ENCODE measurements around the gene SPRED3. TPM values are rescaled to one million over a fixed set of nuclear protein-coding genes. Genes with fewer than 3 reads are reported as not detected.
A peak's percentile ranks its signal among the peaks of the same experiment; 100 is the strongest.
"Not testable (repeated sequence)": the region's sequence is repeated elsewhere in the genome, so short reads cannot be mapped to it uniquely, and the experiment has no call there.

SPRED3 gene
- total and polyA plus RNA-seq, 3 experiments from 2014 or later: 0.33 to 0.66 TPM; not detected in 1

- no peak overlapping the region for H3K27ac ChIP-seq (ENCODE audit: low read depth, low read length)
- Mint-ChIP-seq H3K27ac (no peak overlapping the region), H3K9me3 (no peaks in the 10 kb centered on the region), H3K27me3 (peaks cover 0 to 4% of the 10 kb centered on the region in 2 donors), H3K4me3 (peak overlapping the region in 6 of 7 donors; percentile 61 to 92 (median 86)), H3K36me3 (peaks cover 0 to 28% (median 8%) of the 10 kb centered on the region in 3 donors), H3K4me1 (peaks cover 13 to 27% (median 20%) of the 10 kb centered on the region in 3 donors)
- ChIA-PET POLR2A (no interaction called here), CTCF (interaction anchor here (2.5 to 3.7 kb wide), 3 partner anchors 10 to 524 kb away, joined by 19 to 51 read pairs (median 23); partner anchors contain the start of genes MRPS12 and SARS2)
- H3K9me3 ChIP-seq (ENCODE audit: low read length): no peaks in the 10 kb centered on the region
- H3K27me3 ChIP-seq (ENCODE audit: insufficient read depth, low read length, poor library complexity, severe bottlenecking): no peaks in the 10 kb centered on the region
- H3K4me1 ChIP-seq (ENCODE audit: insufficient read depth, low read length): peaks cover 10% of the 10 kb centered on the region
- DNase-seq: no peak
- peaks cover 18% of the 10 kb centered on the region for H3K36me3 ChIP-seq (ENCODE audit: insufficient read depth, low read length)
- H3K4me3 ChIP-seq (ENCODE audit: low read length): no peak overlapping the region
Observed at GRCh38 chr19:38404858-38405257, 16.4 kb downstream of the SPRED3 start.

DNA sequence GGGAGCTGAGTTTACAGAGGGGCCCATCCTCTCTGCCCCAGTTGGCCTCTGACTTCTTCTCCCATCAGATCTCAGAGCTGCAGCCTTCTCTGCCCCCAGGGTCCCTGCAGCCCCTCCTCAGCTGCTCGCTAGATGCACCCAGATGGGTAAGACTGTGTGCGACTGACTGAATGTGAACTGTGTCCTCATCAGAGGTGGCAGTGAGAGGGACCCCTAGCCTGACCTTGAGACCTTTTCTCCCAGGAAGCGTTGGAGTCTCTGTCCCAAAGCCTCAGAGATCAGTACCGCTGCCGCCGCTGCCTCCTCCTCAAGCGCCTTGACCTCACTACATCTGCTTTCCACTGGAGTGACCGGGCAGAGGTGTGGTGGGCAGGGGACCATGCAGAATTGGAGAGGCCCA, 16.8 kb downstream of the SPRED3 start:
- H3K36me3 ChIP-seq (ENCODE audit: insufficient read depth, low read length): peaks cover 18% of the 10 kb centered on the region
- H3K27me3 Mint-ChIP-seq: peaks cover 0 to 2% of the 10 kb centered on the region in 2 donors

DNA sequence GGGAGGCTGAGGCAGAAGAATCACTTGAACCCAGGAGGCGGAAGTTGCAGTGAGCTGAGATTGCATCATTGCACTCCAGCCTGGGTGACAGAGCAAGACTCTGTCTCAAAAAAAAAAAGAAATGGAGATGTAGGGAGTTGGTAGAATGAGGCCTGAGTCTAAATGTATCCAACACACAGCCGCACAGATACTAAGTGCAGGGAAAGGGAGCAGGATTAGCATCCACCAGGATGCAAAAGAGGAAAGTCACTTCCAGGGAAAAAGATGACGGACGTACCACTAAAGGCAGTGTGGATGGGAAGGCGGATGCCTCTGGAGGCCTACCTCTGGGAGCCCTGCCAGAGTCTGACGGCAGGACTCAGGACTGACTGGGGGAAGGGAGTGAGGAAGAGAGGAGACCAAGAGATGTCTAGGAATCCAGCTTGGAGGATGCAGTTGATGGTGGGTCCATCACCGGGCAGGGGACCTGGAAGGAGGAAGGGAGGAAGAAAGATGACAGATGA, 21.2 kb downstream of the SPRED3 start:
- Mint-ChIP-seq H3K4me3 (no peak overlapping the region), H3K27ac (peak overlapping the region in 2 of 8 donors; percentile 62 to 81), H3K9me3 (no peaks in the 10 kb centered on the region), H3K27me3 (no peaks in the 10 kb centered on the region), H3K4me1 (peaks cover 6 to 7% (median 7%) of the 10 kb centered on the region in 3 donors), H3K36me3 (peaks cover 0 to 25% (median 8%) of the 10 kb centered on the region in 3 donors)
- H3K4me1 ChIP-seq (ENCODE audit: insufficient read depth, low read length): no peaks in the 10 kb centered on the region
- H3K4me3 ChIP-seq (ENCODE audit: low read length): no peak overlapping the region
- H3K9me3 ChIP-seq (ENCODE audit: low read length): no peaks in the 10 kb centered on the region
- H3K27me3 ChIP-seq (ENCODE audit: insufficient read depth, low read length, poor library complexity, severe bottlenecking): no peaks in the 10 kb centered on the region
- H3K27ac ChIP-seq (ENCODE audit: low read depth, low read length): no peak overlapping the region
- no peak for DNase-seq
- POLR2A ChIA-PET: no interaction called here
- CTCF ChIA-PET: no interaction called here
- H3K36me3 ChIP-seq (ENCODE audit: insufficient read depth, low read length): peaks cover 16% of the 10 kb centered on the region

More for the DNA sequence above, 16.8 kb downstream of the SPRED3 start:
- Mint-ChIP-seq H3K9me3 (no peaks in the 10 kb centered on the region), H3K36me3 (peaks cover 0 to 28% (median 8%) of the 10 kb centered on the region in 3 donors), H3K4me1 (peaks cover 13 to 27% (median 20%) of the 10 kb centered on the region in 3 donors), H3K4me3 (peak overlapping the region in 6 of 7 donors; percentile 29 to 83 (median 54)), H3K27ac (peak overlapping the region in 2 of 8 donors; percentile 26 to 58)
- Histone ChIP-seq H3K27me3 (ENCODE audit: insufficient read depth, low read length, poor library complexity, severe bottlenecking) (no peaks in the 10 kb centered on the region), H3K4me3 (ENCODE audit: low read length) (no peak overlapping the region), H3K4me1 (ENCODE audit: insufficient read depth, low read length) (peaks cover 10% of the 10 kb centered on the region), H3K27ac (ENCODE audit: low read depth, low read length) (no peak overlapping the region), H3K9me3 (ENCODE audit: low read length) (no peaks in the 10 kb centered on the region)
- CTCF ChIA-PET: interaction anchor here (2.9 to 3.7 kb wide), 2 partner anchors 11 to 524 kb away, joined by 19 to 51 read pairs; partner anchors contain the start of genes MRPS12 and SARS2
- POLR2A ChIA-PET: no interaction called here
- DNase-seq: no peak

- DNase-seq; H3K9me3 ChIP-seq (ENCODE audit: low read length); H3K27me3 ChIP-seq (ENCODE audit: insufficient read depth, low read length, poor library complexity, severe bottlenecking); POLR2A ChIA-PET; H3K4me1 Mint-ChIP-seq; H3K4me3 Mint-ChIP-seq; H3K4me3 ChIP-seq (ENCODE audit: low read length); H3K4me1 ChIP-seq (ENCODE audit: insufficient read depth, low read length); H3K27me3 Mint-ChIP-seq; H3K27ac ChIP-seq (ENCODE audit: low read depth, low read length); H3K36me3 ChIP-seq (ENCODE audit: insufficient read depth, low read length); H3K9me3 Mint-ChIP-seq: not testable (repeated sequence)
- H3K27ac Mint-ChIP-seq: peak overlapping the region in 1 of 8 donors; percentile 62
- H3K36me3 Mint-ChIP-seq: peaks cover 0 to 20% (median 8%) of the 10 kb centered on the region in 3 donors
- CTCF ChIA-PET: interaction anchor here (1.7 kb wide), 1 partner anchor 8 kb away, joined by 5 read pairs; the partner anchor contains the start of gene FAM98C
Observed at GRCh38 chr19:38410407-38410806, 21.9 kb downstream of the SPRED3 start.

- no peaks in the 10 kb centered on the region for H3K4me1 ChIP-seq (ENCODE audit: insufficient read depth, low read length)
- Mint-ChIP-seq H3K4me1 (no peaks in the 10 kb centered on the region), H3K4me3 (no peak overlapping the region), H3K27me3 (no peaks in the 10 kb centered on the region), H3K36me3 (peaks cover 0 to 18% (median 8%) of the 10 kb centered on the region in 3 donors), H3K9me3 (no peaks in the 10 kb centered on the region), H3K27ac (no peak overlapping the region)
- POLR2A ChIA-PET: no interaction called here
- no peak overlapping the region for H3K4me3 ChIP-seq (ENCODE audit: low read length)
- H3K27me3 ChIP-seq (ENCODE audit: insufficient read depth, low read length, poor library complexity, severe bottlenecking): no peaks in the 10 kb centered on the region
- no peak for DNase-seq
- H3K9me3 ChIP-seq (ENCODE audit: low read length): no peaks in the 10 kb centered on the region
- H3K36me3 ChIP-seq (ENCODE audit: insufficient read depth, low read length): peaks cover 8% of the 10 kb centered on the region
- no peak overlapping the region for H3K27ac ChIP-seq (ENCODE audit: low read depth, low read length)
- CTCF ChIA-PET: interaction anchor here (1.7 kb wide), 1 partner anchor 8 kb away, joined by 5 read pairs; the partner anchor contains the start of gene FAM98C
Observed at GRCh38 chr19:38411041-38411712, 22.7 kb downstream of the SPRED3 start.

DNA sequence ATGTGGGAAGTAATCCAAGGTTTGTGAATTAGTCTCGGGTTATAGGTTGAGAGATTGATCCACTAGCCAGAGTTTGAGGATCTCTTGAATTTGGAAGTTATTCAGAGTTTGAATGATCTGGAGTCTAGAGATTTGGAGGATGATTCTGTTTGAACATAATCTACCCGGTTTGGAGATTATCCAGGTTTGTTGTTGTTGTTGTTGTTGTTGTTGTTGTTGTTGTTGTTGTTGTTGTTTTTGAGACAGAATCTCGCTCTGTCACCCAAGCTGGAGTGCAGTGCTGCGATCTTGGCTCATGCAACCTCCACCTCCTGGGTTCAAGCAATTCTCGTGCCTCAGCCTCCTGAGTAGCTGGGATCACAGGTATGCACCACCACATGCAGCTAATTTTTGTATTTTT, 23.4 kb downstream of the SPRED3 start:
- H3K9me3 Mint-ChIP-seq; H3K27ac Mint-ChIP-seq; POLR2A ChIA-PET; H3K27me3 Mint-ChIP-seq; H3K27me3 ChIP-seq (ENCODE audit: insufficient read depth, low read length, poor library complexity, severe bottlenecking); H3K4me1 Mint-ChIP-seq; H3K4me3 ChIP-seq (ENCODE audit: low read length); H3K27ac ChIP-seq (ENCODE audit: low read depth, low read length); DNase-seq; H3K36me3 ChIP-seq (ENCODE audit: insufficient read depth, low read length); H3K4me3 Mint-ChIP-seq; H3K9me3 ChIP-seq (ENCODE audit: low read length); H3K4me1 ChIP-seq (ENCODE audit: insufficient read depth, low read length): not testable (repeated sequence)
- CTCF ChIA-PET: interaction anchor here (1.7 kb wide), 1 partner anchor 9 kb away, joined by 5 read pairs; the partner anchor contains the start of gene FAM98C
- peaks cover 0 to 15% (median 6%) of the 10 kb centered on the region in 3 donors for H3K36me3 Mint-ChIP-seq

DNA sequence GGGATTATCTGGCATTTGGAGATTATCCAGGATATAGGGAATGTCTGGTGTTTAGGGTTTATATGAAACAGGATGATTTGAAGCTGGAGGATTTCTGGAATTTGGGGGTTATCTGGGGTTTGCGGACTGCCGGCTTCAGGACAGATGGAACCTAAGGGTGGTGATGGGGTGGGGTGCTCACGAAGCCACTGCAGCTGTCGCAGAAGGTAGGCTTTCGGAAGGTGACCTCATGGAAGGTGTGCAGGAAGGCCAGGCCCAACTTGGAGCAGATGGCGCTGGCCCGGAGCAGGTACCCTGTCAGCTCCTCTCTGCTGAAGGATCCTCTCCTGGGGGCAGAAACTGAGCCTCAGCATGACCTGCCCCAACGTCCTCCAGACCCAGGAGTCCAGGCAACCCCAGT, 24.0 kb downstream of the SPRED3 start:
- Mint-ChIP-seq H3K36me3 (peaks cover 0 to 10% (median 2%) of the 10 kb centered on the region in 3 donors), H3K9me3 (no peaks in the 10 kb centered on the region), H3K27me3 (no peaks in the 10 kb centered on the region), H3K4me3 (peak overlapping the region in 1 of 7 donors; percentile 14), H3K27ac (no peak overlapping the region), H3K4me1 (peaks cover 7 to 11% (median 10%) of the 10 kb centered on the region in 3 donors)
- Histone ChIP-seq H3K27me3 (ENCODE audit: insufficient read depth, low read length, poor library complexity, severe bottlenecking) (no peaks in the 10 kb centered on the region), H3K27ac (ENCODE audit: low read depth, low read length) (peak overlapping the region; percentile 27), H3K4me1 (ENCODE audit: insufficient read depth, low read length) (peaks cover 4% of the 10 kb centered on the region), H3K9me3 (ENCODE audit: low read length) (no peaks in the 10 kb centered on the region), H3K4me3 (ENCODE audit: low read length) (no peak overlapping the region), H3K36me3 (ENCODE audit: insufficient read depth, low read length) (no peaks in the 10 kb centered on the region)
- POLR2A ChIA-PET: no interaction called here
- no peak for DNase-seq
- CTCF ChIA-PET: interaction anchor here (2.3 kb wide), 1 partner anchor 9 kb away, joined by 10 read pairs; the partner anchor contains the start of gene FAM98C

DNA sequence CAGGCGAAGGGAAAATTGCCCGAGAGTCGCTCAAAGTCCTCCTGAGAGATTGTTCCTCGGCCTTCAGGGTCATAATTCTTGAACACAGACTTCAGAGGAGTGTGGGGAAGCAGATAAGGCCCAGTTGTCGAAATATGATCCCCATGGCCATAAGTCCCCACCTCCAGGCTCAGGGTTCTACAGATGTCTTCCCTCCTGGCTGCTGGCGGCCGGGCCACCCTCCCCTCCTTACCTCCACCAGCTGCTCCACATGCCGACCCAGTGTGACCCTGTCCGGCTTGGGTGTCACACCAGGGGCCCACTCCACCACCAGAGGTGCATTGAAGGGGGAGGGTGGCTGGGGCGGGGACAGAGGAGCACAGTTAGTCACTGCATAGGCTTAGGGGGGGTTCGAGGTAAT, 24.5 kb downstream of the SPRED3 start:
- Mint-ChIP-seq H3K36me3 (peaks cover 0 to 7% (median 2%) of the 10 kb centered on the region in 3 donors), H3K4me3 (no peak overlapping the region), H3K27ac (no peak overlapping the region), H3K9me3 (no peaks in the 10 kb centered on the region), H3K4me1 (peaks cover 12 to 16% (median 15%) of the 10 kb centered on the region in 3 donors), H3K27me3 (no peaks in the 10 kb centered on the region)
- Histone ChIP-seq H3K4me3 (ENCODE audit: low read length) (no peak overlapping the region), H3K36me3 (ENCODE audit: insufficient read depth, low read length) (no peaks in the 10 kb centered on the region), H3K4me1 (ENCODE audit: insufficient read depth, low read length) (peaks cover 7% of the 10 kb centered on the region), H3K27ac (ENCODE audit: low read depth, low read length) (peak overlapping the region; percentile 27), H3K9me3 (ENCODE audit: low read length) (no peaks in the 10 kb centered on the region), H3K27me3 (ENCODE audit: insufficient read depth, low read length, poor library complexity, severe bottlenecking) (no peaks in the 10 kb centered on the region)
- DNase-seq: no peak
- ChIA-PET CTCF (interaction anchor here (2.3 kb wide), 1 partner anchor 10 kb away, joined by 10 read pairs; the partner anchor contains the start of gene FAM98C), POLR2A (no interaction called here)
